GM15510 (cell line): ENCODE results near the gene IGSF21.

Source experiments
- POLR2A ChIP-seq: IDR thresholded peaks from 3 replicates; pipeline ENCODE4 v1.6.1; 2011; ENCODE audit warnings: borderline replicate concordance; ENCODE audit not compliant: insufficient read length; ENCODE audit errors: extremely low read depth

Gene IGSF21

GRCh38 chr1:18121072-18121820, 13.6 kb downstream of the IGSF21 start:
- no peak for TF ChIP-seq POLR2A

- no peak for TF ChIP-seq POLR2A
Measured at GRCh38 chr1:18123467-18123992, 15.9 kb downstream of the IGSF21 start.

- no peak for TF ChIP-seq POLR2A
Measured at GRCh38 chr1:18124977-18125376, 17.4 kb downstream of the IGSF21 start.

DNA sequence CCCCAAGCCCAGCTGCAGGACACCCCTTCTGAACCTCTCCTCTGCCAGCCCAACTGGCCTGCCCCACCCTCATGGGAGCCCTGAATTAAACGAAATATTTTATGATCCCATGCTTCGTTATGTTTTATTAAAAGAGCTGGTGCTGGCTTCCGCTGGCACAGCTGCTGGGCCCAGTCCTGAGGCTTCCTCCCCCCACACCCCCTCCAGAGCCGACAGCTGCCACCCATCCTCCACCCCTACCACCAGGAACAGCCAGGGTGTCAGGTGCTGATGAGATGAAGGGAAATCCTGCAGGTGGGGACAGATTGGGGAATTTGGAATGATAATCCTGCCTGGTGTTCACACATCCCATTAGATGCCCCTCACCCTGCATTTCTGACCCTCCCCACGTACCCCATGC, 19.0 kb downstream of the IGSF21 start:
- no peak for TF ChIP-seq POLR2A

- TF ChIP-seq POLR2A: no peak
Measured at GRCh38 chr1:18128298-18128697, 20.7 kb downstream of the IGSF21 start.

DNA sequence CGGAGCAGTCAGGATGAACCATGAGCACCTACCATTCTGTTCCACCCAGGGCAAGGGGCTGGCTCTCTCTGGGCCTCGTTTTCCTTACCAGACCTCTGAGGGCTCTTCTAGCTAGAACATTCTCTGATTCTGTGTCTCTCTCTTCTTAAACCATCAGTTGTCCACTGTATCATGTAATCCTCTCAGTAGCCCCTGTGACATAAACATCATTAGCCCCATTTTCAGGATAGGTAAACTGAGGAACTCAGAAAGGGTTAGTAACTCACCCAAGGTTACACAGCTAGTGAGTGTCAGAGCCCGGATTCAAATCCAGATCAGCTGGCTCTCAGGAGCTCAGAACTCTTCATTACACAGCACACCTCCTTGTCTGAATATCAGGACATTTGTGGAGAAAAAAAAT, 22.8 kb downstream of the IGSF21 start:
- no peak for TF ChIP-seq POLR2A

GRCh38 chr1:18132022-18132710, 24.6 kb downstream of the IGSF21 start:
- no peak for TF ChIP-seq POLR2A

DNA sequence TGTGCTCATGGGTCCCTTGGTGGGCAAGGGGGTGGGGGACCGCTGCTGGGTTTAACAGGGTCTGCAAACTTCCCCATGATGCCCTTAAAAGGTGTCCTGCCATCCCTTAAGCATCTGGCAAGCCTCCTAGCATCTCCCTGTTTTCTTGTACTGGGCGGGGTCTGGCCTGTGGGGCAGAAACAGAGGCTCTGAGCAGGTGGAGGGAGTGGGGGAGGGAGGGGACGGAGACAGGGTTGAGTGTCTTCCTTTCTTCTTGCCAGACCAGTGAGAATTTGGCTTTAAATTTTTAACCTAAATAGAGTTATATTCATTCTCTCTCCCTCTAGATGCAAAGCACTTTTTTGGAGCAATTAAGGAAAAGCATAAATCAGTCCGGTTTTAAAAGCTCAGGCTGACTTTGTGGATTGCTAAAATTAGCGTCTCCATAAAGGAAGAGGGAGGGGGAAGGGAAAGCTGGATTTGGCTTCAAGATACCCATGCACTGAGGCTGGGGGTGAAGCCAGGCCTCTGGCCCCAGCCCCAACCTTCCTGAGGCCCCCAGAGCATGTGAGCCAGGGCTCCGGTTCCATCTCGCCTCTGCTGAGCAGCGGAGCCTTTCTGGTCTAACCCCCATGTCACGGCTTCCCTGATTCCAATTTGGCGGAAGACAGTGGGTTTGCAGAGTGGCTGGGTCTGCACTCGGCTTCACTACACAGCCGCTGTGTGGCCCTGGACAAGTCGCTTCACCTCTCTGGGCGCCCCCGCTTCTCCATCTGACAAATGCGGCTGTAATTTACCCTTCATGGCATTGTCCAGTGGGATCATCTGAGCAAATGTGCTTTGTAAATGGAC, 25.3 kb downstream of the IGSF21 start:
- no peak for TF ChIP-seq POLR2A

DNA sequence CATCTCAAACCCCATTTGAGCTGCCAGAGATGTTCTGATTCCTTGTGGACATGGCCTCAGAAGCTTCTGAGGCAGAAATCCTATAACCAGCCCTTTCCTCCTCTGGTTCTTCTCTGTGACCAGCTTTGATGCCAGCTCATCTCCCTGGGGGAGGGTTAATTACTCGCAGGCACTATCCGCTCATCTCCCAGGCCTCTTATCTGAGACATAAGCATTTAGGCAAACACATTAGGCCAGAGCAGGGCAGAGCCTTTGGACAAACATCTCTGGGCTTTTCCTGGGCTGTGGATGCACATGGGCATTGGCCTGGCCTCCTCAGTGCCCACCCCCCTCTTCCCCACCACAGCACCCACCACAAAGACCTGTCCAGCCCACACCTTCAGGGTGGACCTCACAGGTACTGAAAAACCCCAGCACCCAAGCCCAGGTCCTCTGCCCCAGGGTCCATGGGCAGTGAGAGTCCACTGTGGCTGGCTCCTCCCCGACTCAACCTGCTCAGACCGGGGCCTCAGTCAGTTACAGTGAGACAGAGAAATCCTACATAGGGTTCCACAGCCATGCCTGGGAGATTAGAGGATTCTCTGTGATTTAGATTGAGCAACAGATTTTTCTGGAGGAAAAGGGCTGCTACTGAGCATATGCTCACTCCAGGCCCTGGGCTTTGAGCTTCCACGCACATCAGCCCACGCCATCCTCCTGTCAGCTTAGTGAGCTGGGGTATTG, 26.9 kb downstream of the IGSF21 start:
- TF ChIP-seq POLR2A: no peak

GRCh38 chr1:18137759-18138345, 30.3 kb downstream of the IGSF21 start:
- TF ChIP-seq POLR2A: no peak

DNA sequence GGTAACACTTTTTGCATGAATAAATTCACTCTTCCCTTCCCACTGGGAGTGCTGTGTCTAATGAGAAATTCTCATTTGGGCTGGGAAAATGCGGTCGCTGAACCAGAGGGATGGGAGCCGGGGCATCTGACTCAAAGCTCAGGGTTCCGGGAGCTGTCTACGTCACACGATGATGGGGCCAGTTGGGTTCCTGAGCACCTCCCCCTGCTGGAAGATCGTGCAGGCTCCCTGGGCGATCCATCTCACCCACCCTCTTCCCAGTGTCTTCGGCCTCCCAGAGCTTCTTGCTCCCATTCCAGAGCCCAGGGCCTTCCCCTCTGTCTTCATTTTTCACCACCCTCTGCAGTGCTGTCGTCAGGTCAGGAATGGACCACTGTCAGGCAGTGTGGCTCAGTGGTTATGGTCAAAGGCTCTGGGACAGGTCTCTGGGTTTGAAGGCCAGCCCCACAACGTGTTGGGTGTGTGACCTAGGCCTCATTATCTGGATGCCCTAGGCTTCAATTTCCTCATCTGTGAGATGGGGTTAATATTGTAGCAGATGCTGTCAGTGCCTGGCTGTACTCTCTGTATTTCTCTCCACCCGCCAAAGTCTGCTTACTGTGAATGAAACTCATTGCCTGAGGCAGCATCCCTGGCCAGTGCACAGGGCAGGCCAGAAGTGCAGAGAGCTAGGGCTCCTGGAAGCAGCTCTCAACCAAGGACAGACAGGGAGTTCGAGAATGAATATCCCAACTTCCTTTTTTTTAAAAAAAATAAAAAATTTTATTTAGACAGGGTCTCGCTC, 31.8 kb downstream of the IGSF21 start:
- TF ChIP-seq POLR2A: no peak

DNA sequence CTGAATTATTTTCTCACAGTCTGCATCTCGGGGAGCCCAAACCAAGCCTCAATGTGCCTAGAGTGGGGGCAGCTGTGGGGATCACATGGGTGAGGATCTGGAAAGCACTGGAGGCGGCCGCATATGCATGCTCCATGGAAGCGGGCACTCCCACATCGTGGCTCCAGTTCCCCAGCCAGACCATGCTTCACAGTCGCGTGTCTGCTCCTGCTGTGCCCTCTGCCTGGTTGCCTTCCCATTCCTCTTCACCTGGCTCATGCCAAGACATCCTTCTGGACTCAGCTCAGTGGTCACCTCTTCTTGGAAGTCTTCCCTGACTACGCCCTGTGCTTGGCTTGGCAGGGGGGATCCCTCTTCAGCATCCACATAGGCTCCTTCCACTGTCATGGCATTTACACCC, 32.8 kb downstream of the IGSF21 start:
- TF ChIP-seq POLR2A: no peak

DNA sequence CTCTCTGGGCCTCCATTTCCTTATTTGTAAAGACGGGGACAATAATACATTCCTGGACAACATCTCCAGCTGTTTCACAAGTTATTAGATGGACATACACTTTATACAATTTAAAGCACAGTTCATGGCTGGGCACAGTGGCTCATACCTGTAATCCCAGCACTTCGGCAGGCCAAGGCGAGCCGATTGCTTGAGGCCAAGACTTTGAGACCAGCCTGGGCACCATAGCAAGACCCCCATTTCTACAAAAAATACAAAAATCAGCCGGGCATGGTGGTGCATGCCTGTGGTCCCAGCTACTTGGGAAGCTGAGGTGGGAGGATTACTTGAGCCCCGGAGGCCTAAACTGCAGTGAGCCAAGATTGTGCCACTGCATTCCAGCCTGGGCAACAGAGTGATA, 34.1 kb downstream of the IGSF21 start:
- TF ChIP-seq POLR2A: no peak

DNA sequence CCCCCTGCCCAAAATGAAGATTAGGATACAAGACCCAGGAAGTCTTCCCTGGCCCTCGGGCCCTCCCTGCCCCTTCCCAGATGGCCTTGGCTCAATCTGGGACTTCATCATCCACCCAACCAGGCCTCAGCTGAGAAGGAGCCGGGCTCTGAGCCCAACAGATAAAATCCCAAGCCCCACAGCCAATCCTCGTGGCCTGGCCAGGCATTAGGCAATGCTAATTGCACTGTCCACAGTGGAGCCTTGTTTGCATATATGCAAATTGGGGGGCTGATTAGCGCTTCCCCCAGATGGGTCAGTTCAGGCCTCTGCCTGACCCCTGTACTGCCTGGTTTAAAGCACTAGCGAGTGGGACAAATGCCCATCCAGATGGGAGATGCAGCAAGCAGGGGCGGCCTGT, 34.9 kb downstream of the IGSF21 start:
- TF ChIP-seq POLR2A: no peak

DNA sequence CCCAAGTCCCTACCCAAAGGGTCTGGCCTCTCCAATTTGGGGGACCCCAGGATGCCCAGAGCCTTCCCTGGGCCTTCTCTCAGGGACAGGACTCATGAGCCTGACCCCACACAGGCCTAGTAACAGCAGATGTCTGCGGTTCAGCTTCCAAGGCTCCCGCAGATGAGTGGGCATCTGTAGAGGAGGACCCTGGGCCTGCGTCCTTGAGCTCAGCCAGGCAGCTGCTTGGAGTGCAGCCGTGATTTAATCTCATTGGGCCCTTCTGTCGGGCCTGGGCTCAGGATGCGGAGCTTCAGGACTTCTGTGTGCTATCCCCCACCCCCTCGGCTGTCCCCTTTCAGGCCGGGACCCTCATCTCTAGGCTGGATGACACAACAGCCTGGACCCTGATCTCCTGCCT, 35.4 kb downstream of the IGSF21 start:
- no peak for TF ChIP-seq POLR2A
